Gastrocnemius medialis (tissue), 4 donors: ENCODE results near the gene SMARCA5.

Experiments
- CTCF ChIP-seq, 5 experiments: fragments of 450-650 bp in 3 of 5; fragments of 200-600 bp in 2 of 5; sonication (generic) in 2 of 5; IDR thresholded peaks in 4 of 5; conservative IDR thresholded peaks in 1 of 5; 1 replicate in 4 of 5; 2 replicates in 1 of 5; pipeline ENCODE4 v1.5.1; 2016 to 2019; ENCODE audit warnings: antibody characterized with exemption in 5 of 5, mild to moderate bottlenecking in 3 of 5, moderate library complexity in 3 of 5
- POLR2A ChIP-seq, 2 donors: fragments of 450-650 bp; IDR thresholded peaks; one replicate each; pipeline ENCODE4 v1.6.1; 2017; ENCODE audit warnings: antibody characterized with exemption in 2 of 2, mild to moderate bottlenecking in 2 of 2, moderate library complexity in 2 of 2

GRCh38 chr4:143517764-143518163, 4.3 kb downstream of the SMARCA5 start:
- TF ChIP-seq POLR2A (IDR thresholded peaks at IDR 0.05) = no peak
- TF ChIP-seq CTCF (IDR thresholded peaks at IDR 0.05 in 4 of 5, conservative IDR thresholded peaks at IDR 0.05 in 1 of 5) = no peak
